Endodermal cell (in vitro differentiated cells): ENCODE data around the gene ADM5. TPM values are rescaled to one million over a fixed set of nuclear protein-coding genes. Genes with fewer than 3 reads are reported as not detected.
A peak's percentile ranks its signal among the peaks of the same experiment; 100 is the strongest.

ENCODE experiments used
- DNase-seq: peaks from one replicate; pipeline ENCODE4 v3.0.0-alpha.2; 2017
- H3K27ac ChIP-seq: 2 replicates; pipeline ENCODE4 v1.5.1; 2013; ENCODE audit warnings: mild to moderate bottlenecking, low read depth, low read length, moderate library complexity
- H3K27me3 ChIP-seq: 2 replicates; pipeline ENCODE4 v1.6.1; 2013; ENCODE audit warnings: mild to moderate bottlenecking, low read length, moderate library complexity; ENCODE audit not compliant: insufficient read depth, control insufficient read depth, poor library complexity, severe bottlenecking
- H3K36me3 ChIP-seq: 2 replicates; pipeline ENCODE4 v1.7.0; 2013; ENCODE audit warnings: mild to moderate bottlenecking, low read length, moderate library complexity; ENCODE audit not compliant: control insufficient read depth, insufficient read depth
- H3K4me1 ChIP-seq: one replicate; pipeline ENCODE4 v1.7.0; 2013; ENCODE audit warnings: low read length; ENCODE audit not compliant: control insufficient read depth, insufficient read depth
- H3K4me3 ChIP-seq: 2 replicates; pipeline ENCODE4 v1.5.1; 2013; ENCODE audit warnings: mild to moderate bottlenecking, low read length, moderate library complexity
- H3K9ac ChIP-seq: 2 replicates; pipeline ENCODE4 v1.6.1; 2013; ENCODE audit warnings: mild to moderate bottlenecking, low read length, moderate library complexity; ENCODE audit not compliant: poor library complexity, severe bottlenecking; ENCODE audit errors: extremely low read depth
- H3K9me3 ChIP-seq: 2 replicates; pipeline ENCODE4 v1.6.1; 2013; ENCODE audit warnings: mild to moderate bottlenecking, low read length, moderate library complexity; ENCODE audit not compliant: control insufficient read depth
- H3K27ac Mint-ChIP-seq: 2 replicates; pipeline ENCODE4 v1.8.0; 2020; ENCODE audit warnings: mixed read lengths
- H3K27me3 Mint-ChIP-seq: 2 replicates; pipeline ENCODE4 v1.8.0; 2021; ENCODE audit warnings: mild to moderate bottlenecking, mixed read lengths; ENCODE audit not compliant: insufficient read depth
- H3K36me3 Mint-ChIP-seq: 2 replicates; pipeline ENCODE4 v1.8.0; 2020; ENCODE audit warnings: low read depth, mixed read lengths
- H3K4me1 Mint-ChIP-seq: 2 replicates; pipeline ENCODE4 v1.8.0; 2020; ENCODE audit warnings: mixed read lengths
- H3K4me3 Mint-ChIP-seq: 2 replicates; pipeline ENCODE4 v1.8.0; 2020; ENCODE audit warnings: mild to moderate bottlenecking, moderate library complexity, mixed read lengths
- H3K9me3 Mint-ChIP-seq: 2 replicates; pipeline ENCODE4 v1.8.0; 2020; ENCODE audit warnings: mild to moderate bottlenecking, mixed read lengths
- CTCF ChIP-seq: fragments of 200-600 bp; sonication (generic); conservative IDR thresholded peaks from 2 replicates; pipeline ENCODE4 v1.5.0; 2021; ENCODE audit warnings: antibody characterized with exemption, mild to moderate bottlenecking
- WGBS, 2 experiments: methylation state at CpG; one replicate each; pipeline versions ENCODE4 v1.1.5 to v1.1.7; 2013; ENCODE audit warnings: missing lambda C conversion rate in 2 of 2, mixed read lengths in 1 of 2; ENCODE audit not compliant: insufficient coverage in 1 of 2, insufficient read length in 1 of 2; 5-methylcytosine and 5-hydroxymethylcytosine counted together
- total RNA-seq, 2 donors: library from RNA; stranded (reverse); fragmentation: NEBNext Ultra II Directional in 1 of 2; extraction: Animal tissue kit (Norgen Biotek cat#: 25700) in 1 of 2; gene quantifications; 2 replicates in 1 of 2; 3 replicates in 1 of 2; pipeline ENCODE4 v1.2.1, GENCODE V29; 2021

The ADM5 gene
- total RNA-seq, 2 donors from 2014 or later: 4.6 to 7.7 TPM

DNA sequence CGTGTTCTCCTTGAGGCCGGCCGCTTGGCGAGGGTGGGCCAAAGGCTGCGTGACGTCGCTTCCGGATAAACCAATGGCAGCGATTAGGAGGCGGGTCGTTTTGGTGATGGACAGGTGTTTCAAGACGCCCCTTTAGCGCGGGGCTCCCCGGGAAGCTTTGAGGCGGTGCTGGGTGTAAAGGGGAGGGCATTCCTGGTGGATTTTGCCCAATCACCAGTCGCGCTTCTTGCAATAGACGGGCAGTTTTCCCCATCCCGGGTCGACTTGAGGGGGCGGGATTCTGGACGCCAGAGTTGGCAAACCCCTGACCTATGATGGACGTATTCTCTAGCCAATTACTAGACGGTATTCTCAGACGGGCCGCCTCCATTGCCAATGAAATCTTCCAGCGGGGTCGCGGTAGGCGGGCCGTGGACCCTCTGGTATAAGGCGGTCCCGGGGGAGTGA lies 12.6 kb upstream of the ADM5 start:
- Mint-ChIP-seq H3K27ac (peak overlapping the region; percentile 100), H3K4me1 (peaks cover 29% of the 10 kb centered on the region), H3K4me3 (peak overlapping the region; percentile 97)

GRCh38 chr19:49677231-49677900 lies 12.0 kb upstream of the ADM5 start, which contains the start of gene PRMT1:
Gene PRMT1, plus strand, starts transcription at chr19:49677271. Its CDS starts 10 bp downstream, at chr19:49677281.
- H3K27me3 Mint-ChIP-seq: no peaks in the 10 kb centered on the region
- H3K4me1 ChIP-seq: peaks cover 14% of the 10 kb centered on the region
- peak within 1 kb of the TSS; percentile 100 for H3K27ac Mint-ChIP-seq
- no peaks in the 10 kb centered on the region for H3K9me3 ChIP-seq
- H3K9me3 Mint-ChIP-seq: no peaks in the 10 kb centered on the region
- peaks cover 13% of the 10 kb centered on the region for H3K36me3 ChIP-seq
- 0% methylated on average over 29 to 50 of the region's 57 CpGs for WGBS, 2 experiments
- no peak for TF ChIP-seq CTCF
- no peak for DNase-seq
- peak within 1 kb of the TSS; percentile 86 for H3K4me3 ChIP-seq
- H3K9ac ChIP-seq: peak within 1 kb of the TSS; percentile 95
- no peaks in the 10 kb centered on the region for H3K27me3 ChIP-seq
- peaks cover 18% of the 10 kb centered on the region for H3K36me3 Mint-ChIP-seq
- H3K4me1 Mint-ChIP-seq: peaks cover 25% of the 10 kb centered on the region
- H3K4me3 Mint-ChIP-seq: peak within 1 kb of the TSS; percentile 97
- peak within 1 kb of the TSS; percentile 99 for H3K27ac ChIP-seq

More for the DNA sequence above, 12.6 kb upstream of the ADM5 start:
- peak overlapping the region; percentile 86 for H3K4me3 ChIP-seq
- H3K27me3 ChIP-seq: no peaks in the 10 kb centered on the region
- DNase-seq: peak; percentile 100
- H3K9me3 Mint-ChIP-seq: no peaks in the 10 kb centered on the region
- peaks cover 14% of the 10 kb centered on the region for H3K4me1 ChIP-seq
- peak overlapping the region; percentile 99 for H3K27ac ChIP-seq
- WGBS, 2 experiments: 0% methylated on average over 12 to 34 of the region's 34 CpGs
- no peaks in the 10 kb centered on the region for H3K27me3 Mint-ChIP-seq
- peaks cover 14% of the 10 kb centered on the region for H3K36me3 Mint-ChIP-seq
- no peaks in the 10 kb centered on the region for H3K9me3 ChIP-seq
- H3K36me3 ChIP-seq: peaks cover 10% of the 10 kb centered on the region
- no peak for TF ChIP-seq CTCF
- H3K9ac ChIP-seq: peak overlapping the region; percentile 95

GRCh38 chr19:49677901-49678674 lies 11.3 kb upstream of the ADM5 start:
- peaks cover 22% of the 10 kb centered on the region for H3K36me3 Mint-ChIP-seq
- peak overlapping the region; percentile 97 for H3K4me3 Mint-ChIP-seq
- TF ChIP-seq CTCF: peak; percentile 89
- H3K9me3 Mint-ChIP-seq: no peaks in the 10 kb centered on the region
- H3K9me3 ChIP-seq: no peaks in the 10 kb centered on the region
- H3K27ac ChIP-seq: peak overlapping the region; percentile 95
- peak overlapping the region; percentile 94 for H3K9ac ChIP-seq
- peaks cover 24% of the 10 kb centered on the region for H3K4me1 Mint-ChIP-seq
- H3K4me1 ChIP-seq: peaks cover 14% of the 10 kb centered on the region
- 3 to 10% methylated on average over 6 to 21 of the region's 21 CpGs for WGBS, 2 experiments
- H3K27ac Mint-ChIP-seq: peak overlapping the region; percentile 93
- peaks cover 21% of the 10 kb centered on the region for H3K36me3 ChIP-seq
- H3K27me3 Mint-ChIP-seq: no peaks in the 10 kb centered on the region
- no peaks in the 10 kb centered on the region for H3K27me3 ChIP-seq
- peak; percentile 97 for DNase-seq
- H3K4me3 ChIP-seq: peak overlapping the region; percentile 83
